H1 (cell line): ENCODE data around the gene CHCHD3. TPM values are rescaled to one million over a fixed set of nuclear protein-coding genes. Genes with fewer than 3 reads are reported as not detected.

ENCODE experiments used
- ATF2 ChIP-seq: IDR thresholded peaks from 2 replicates; pipeline ENCODE4 v1.6.1; 2012; ENCODE audit warnings: low read length, inconsistent platforms
- CHD2 ChIP-seq: IDR thresholded peaks from 2 replicates; pipeline ENCODE4 v1.6.1; 2012; ENCODE audit warnings: low read length, improper control_type of control experiment
- CHD7 ChIP-seq: fragments of 300-600 bp; sonication (generic); IDR thresholded peaks from 2 replicates; pipeline ENCODE4 v1.7.1; 2012; ENCODE audit warnings: low read length, moderate library complexity, mild to moderate bottlenecking, inconsistent platforms; ENCODE audit not compliant: insufficient replicate concordance
- MAX ChIP-seq: IDR thresholded peaks from 2 replicates; pipeline ENCODE4 v1.6.1; 2012; ENCODE audit warnings: inconsistent platforms
- SP1 ChIP-seq: IDR thresholded peaks from 2 replicates; pipeline ENCODE4 v1.6.1; 2011; ENCODE audit warnings: low read depth, low read length
- SUZ12 ChIP-seq: fragments of 200-600 bp; sonication (generic); IDR thresholded peaks from 2 replicates; pipeline ENCODE4 v1.6.1; 2012; ENCODE audit warnings: mild to moderate bottlenecking, inconsistent platforms, low read length, moderate library complexity, mixed read lengths
- USF2 ChIP-seq: IDR thresholded peaks from 2 replicates; pipeline ENCODE4 v1.6.1; 2011; ENCODE audit warnings: low read length, improper control_type of control experiment
- polyA plus RNA-seq, 7 experiments: library from polyadenylated mRNA; depleted of rRNA in 3 of 7; stranded (reverse) in 5 of 7; unstranded in 2 of 7; fragments of >200 nt in 5 of 7; fragments of 200-250 nt in 2 of 7; gene quantifications; 1 replicate in 5 of 7; 2 replicates in 1 of 7; 4 replicates in 1 of 7; pipeline versions ENCODE4 v1.2.1 to v1.2.3, GENCODE V29; 2011 to 2013; ENCODE audit warnings: missing spikeins in 2 of 7, mixed read lengths in 2 of 7
- total RNA-seq: library from RNA; stranded (reverse); fragmentation: NEBNext Ultra II Directional; extraction: Animal tissue kit (Norgen Biotek cat#: 25700); gene quantifications from 2 replicates; pipeline ENCODE4 v1.2.1, GENCODE V29; 2021

CHCHD3 gene
- total and polyA plus RNA-seq, 2 of the 8 experiments (the other 6 are each of a cell fraction or from before 2014, with no cell fraction given), result 42.9 to 137 TPM

- TF ChIP-seq CHD7, result no peak
- TF ChIP-seq USF2, result no peak
- no peak for TF ChIP-seq SP1
- no peak for TF ChIP-seq MAX
- no peak for TF ChIP-seq ATF2
- no peak for TF ChIP-seq CHD2
- TF ChIP-seq SUZ12, result no peak
Measured at GRCh38 chr7:132817949-132818348, 263.9 kb downstream of the CHCHD3 start (continued).
